SK-N-SH treated with all-trans-retinoic acid at 6 μM for 48 hours (cell line): Measurements from ENCODE around the gene SLC30A1.

ENCODE experiments used
- ATAC-seq: fragments of 200-7000 bp; cut with Tn5 transposase; 3 replicates; pipeline ENCODE4 v1.9.1; 2020; ENCODE audit warnings: mild to moderate bottlenecking, moderate library complexity
- ARNTL ChIP-seq: fragments of 450-650 bp; formaldehyde crosslinking; IDR thresholded peaks from 2 replicates; pipeline ENCODE4 v1.5.0; 2020; ENCODE audit warnings: low read depth, mild to moderate bottlenecking, moderate library complexity, borderline replicate concordance
- CREB5 ChIP-seq: fragments of 250-450 bp; sonication (Bioruptor Pico); IDR thresholded peaks from 2 replicates; pipeline ENCODE4 v1.5.1; 2020; ENCODE audit warnings: low read depth, mild to moderate bottlenecking, moderate library complexity
- ESRRG ChIP-seq: fragments of 250-450 bp; sonication (Bioruptor Pico); IDR thresholded peaks from 2 replicates; pipeline ENCODE4 v1.6.1; 2021; ENCODE audit warnings: mild to moderate bottlenecking
- GLIS3 ChIP-seq: fragments of 250-450 bp; sonication (Bioruptor Pico); IDR thresholded peaks from 2 replicates; pipeline ENCODE4 v1.5.0; 2020; ENCODE audit warnings: mild to moderate bottlenecking, moderate library complexity
- OSR1 ChIP-seq: fragments of 250-450 bp; sonication (Bioruptor Pico); IDR thresholded peaks from 2 replicates; pipeline ENCODE4 v1.8.0; 2022; ENCODE audit warnings: moderate library complexity, mild to moderate bottlenecking, inconsistent platforms
- POU6F1 ChIP-seq: fragments of 250-450 bp; sonication (Bioruptor Pico); IDR thresholded peaks from 2 replicates; pipeline ENCODE4 v1.8.0; 2021; ENCODE audit warnings: low read depth, mild to moderate bottlenecking, moderate library complexity, borderline replicate concordance
- PPARA ChIP-seq: fragments of 250-450 bp; sonication (Bioruptor Pico); IDR thresholded peaks from 2 replicates; pipeline ENCODE4 v1.5.0; 2020; ENCODE audit warnings: mild to moderate bottlenecking, borderline replicate concordance
- RARB ChIP-seq: fragments of 250-450 bp; sonication (Bioruptor Pico); IDR thresholded peaks from 2 replicates; pipeline ENCODE4 v1.8.0; 2021; ENCODE audit warnings: mild to moderate bottlenecking, moderate library complexity
- TOX ChIP-seq: fragments of 250-450 bp; sonication (Bioruptor Pico); IDR thresholded peaks from 2 replicates; pipeline ENCODE4 v1.8.0; 2021; ENCODE audit warnings: mild to moderate bottlenecking, moderate library complexity, borderline replicate concordance
- TSHZ2 ChIP-seq: fragments of 250-450 bp; sonication (Bioruptor Pico); IDR thresholded peaks from 2 replicates; pipeline ENCODE4 v1.5.0; 2020; ENCODE audit warnings: mild to moderate bottlenecking, moderate library complexity
- ZC3H10 ChIP-seq: fragments of 250-450 bp; sonication (Bioruptor Pico); IDR thresholded peaks from 2 replicates; pipeline ENCODE4 v1.5.1; 2021; ENCODE audit warnings: mild to moderate bottlenecking, moderate library complexity
- ZFP3 ChIP-seq: fragments of 250-450 bp; sonication (Bioruptor Pico); IDR thresholded peaks from 2 replicates; pipeline ENCODE4 v1.5.0; 2020; ENCODE audit warnings: mild to moderate bottlenecking, moderate library complexity
- ZFP30 ChIP-seq: fragments of 450-650 bp; formaldehyde crosslinking; IDR thresholded peaks from 2 replicates; pipeline ENCODE4 v1.5.0; 2022; ENCODE audit warnings: mild to moderate bottlenecking, moderate library complexity
- ZNF70 ChIP-seq: fragments of 450-650 bp; formaldehyde crosslinking; IDR thresholded peaks from 2 replicates; pipeline ENCODE4 v1.5.0; 2020; ENCODE audit warnings: mild to moderate bottlenecking, moderate library complexity
- ZNF8 ChIP-seq: fragments of 450-650 bp; formaldehyde crosslinking; IDR thresholded peaks from 2 replicates; pipeline ENCODE4 v1.5.0; 2020; ENCODE audit warnings: mild to moderate bottlenecking, moderate library complexity
- TF ChIP-seq, protein P1 (sequence below): fragments of 250-450 bp; sonication (Bioruptor Pico); IDR thresholded peaks from 2 replicates; pipeline ENCODE4 v1.8.0; 2020; ENCODE audit warnings: mild to moderate bottlenecking, moderate library complexity, borderline replicate concordance

Gene SLC30A1

GRCh38 chr1:211616231-211616964, 37.4 kb upstream of the SLC30A1 start:
- ATAC-seq, result no peak
- TF ChIP-seq TOX (CRISPR knock-in tag) (no peak), ZFP3 (CRISPR knock-in tag) (no peak), TSHZ2 (CRISPR knock-in tag) (no peak), ARNTL (no peak), PPARA (CRISPR knock-in tag) (no peak), CREB5 (CRISPR knock-in tag) (no peak), ESRRG (CRISPR knock-in tag) (no peak), RARB (no peak)
- TF ChIP-seq, all 23 proteins: peak for 0

- TF ChIP-seq ZC3H10 (CRISPR knock-in tag) (no peak), OSR1 (no peak), ZNF70 (CRISPR knock-in tag) (no peak), PPARA (CRISPR knock-in tag) (no peak), RARB (no peak), TOX (CRISPR knock-in tag) (no peak)
- TF ChIP-seq, protein P1, sequence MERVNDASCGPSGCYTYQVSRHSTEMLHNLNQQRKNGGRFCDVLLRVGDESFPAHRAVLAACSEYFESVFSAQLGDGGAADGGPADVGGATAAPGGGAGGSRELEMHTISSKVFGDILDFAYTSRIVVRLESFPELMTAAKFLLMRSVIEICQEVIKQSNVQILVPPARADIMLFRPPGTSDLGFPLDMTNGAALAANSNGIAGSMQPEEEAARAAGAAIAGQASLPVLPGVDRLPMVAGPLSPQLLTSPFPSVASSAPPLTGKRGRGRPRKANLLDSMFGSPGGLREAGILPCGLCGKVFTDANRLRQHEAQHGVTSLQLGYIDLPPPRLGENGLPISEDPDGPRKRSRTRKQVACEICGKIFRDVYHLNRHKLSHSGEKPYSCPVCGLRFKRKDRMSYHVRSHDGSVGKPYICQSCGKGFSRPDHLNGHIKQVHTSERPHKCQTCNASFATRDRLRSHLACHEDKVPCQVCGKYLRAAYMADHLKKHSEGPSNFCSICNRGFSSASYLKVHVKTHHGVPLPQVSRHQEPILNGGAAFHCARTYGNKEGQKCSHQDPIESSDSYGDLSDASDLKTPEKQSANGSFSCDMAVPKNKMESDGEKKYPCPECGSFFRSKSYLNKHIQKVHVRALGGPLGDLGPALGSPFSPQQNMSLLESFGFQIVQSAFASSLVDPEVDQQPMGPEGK (CRISPR knock-in tag), result no peak
- no peak for ATAC-seq
Measured at GRCh38 chr1:211614615-211615014, 35.7 kb upstream of the SLC30A1 start.

- no peak for ATAC-seq
- TF ChIP-seq POU6F1, result no peak
- no peak for TF ChIP-seq ZFP30 (CRISPR knock-in tag)
- TF ChIP-seq CREB5 (CRISPR knock-in tag), result no peak
- TF ChIP-seq ZC3H10 (CRISPR knock-in tag), result no peak
- TF ChIP-seq ZNF8 (CRISPR knock-in tag), result no peak
- TF ChIP-seq PPARA (CRISPR knock-in tag), result no peak
Measured at GRCh38 chr1:211613951-211614350, 35.0 kb upstream of the SLC30A1 start.

DNA sequence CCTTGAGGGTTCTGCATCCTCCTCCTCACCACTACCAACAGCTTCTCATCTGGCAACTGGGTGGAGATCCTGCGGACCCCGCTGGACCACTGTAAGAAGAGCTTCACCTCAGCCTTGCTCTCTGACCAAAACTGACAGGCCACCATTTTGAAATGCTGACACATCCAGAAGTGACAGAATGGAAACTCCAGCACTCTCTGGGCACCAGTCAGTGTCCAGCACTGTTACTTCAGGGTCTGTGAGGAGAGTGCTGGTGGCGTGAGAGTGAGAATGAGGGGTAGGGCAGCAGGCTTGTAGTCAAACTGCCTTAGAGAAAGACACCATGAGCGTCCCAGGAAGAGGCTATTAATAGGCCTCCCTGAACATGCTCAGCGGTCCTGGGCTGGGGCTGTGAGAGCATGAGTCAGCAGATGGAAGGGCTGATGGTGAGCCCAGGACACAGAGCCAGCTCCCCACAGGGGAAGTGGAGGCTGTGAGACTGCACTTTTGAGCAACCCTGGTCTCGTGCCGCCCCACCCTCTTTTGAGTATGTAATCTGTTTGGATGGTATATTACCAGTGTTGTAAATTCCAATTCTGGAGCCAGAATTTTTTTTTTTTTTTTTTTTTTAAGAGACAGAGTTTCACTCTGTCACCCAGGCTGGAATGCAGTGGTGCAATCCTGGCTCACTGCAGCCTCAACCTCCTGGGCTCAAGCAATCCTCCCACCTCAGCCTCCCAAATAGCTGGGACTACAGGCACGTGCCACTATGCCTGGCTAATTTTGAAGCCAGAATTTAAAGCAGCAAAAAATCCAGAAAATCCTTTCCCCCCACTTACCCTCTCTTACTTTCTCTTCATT, 34.4 kb upstream of the SLC30A1 start:
- TF ChIP-seq, protein P1 (CRISPR knock-in tag), result peak; percentile 33; the same call in 1 of the 2 replicates
- TF ChIP-seq ZC3H10 (CRISPR knock-in tag), result peak; percentile 25; the same call in 1 of the 2 replicates
- peak; percentile 65; the same call in 1 of the 2 replicates for TF ChIP-seq OSR1
- peak; percentile 16; the same call in 1 of the 2 replicates for TF ChIP-seq POU6F1
- TF ChIP-seq ZNF70 (CRISPR knock-in tag), result no peak
- no peak for TF ChIP-seq GLIS3 (CRISPR knock-in tag)
- TF ChIP-seq TOX (CRISPR knock-in tag), result peak; percentile 27; the same call in 1 of the 2 replicates
- ATAC-seq, result peak; percentile 95
